ENCODE measurements around the gene ESRRG.
"Not testable (repeated sequence)": the region's sequence is repeated elsewhere in the genome, so short reads cannot be mapped to it uniquely, and the experiment has no call there.

ESRRG gene

GRCh38 chr1:216723274-216723780 lies at the start of gene ESRRG:
Gene ESRRG (minus strand): TSS chr1:216723429. CDS start chr1:216723299, 130 bp downstream.
- no peak for DNase-seq

- no peak for DNase-seq
Measured at GRCh38 chr1:216771922-216772321, 48.7 kb upstream of the ESRRG start.

- DNase-seq: no peak
Measured at GRCh38 chr1:216766633-216767327, 43.6 kb upstream of the ESRRG start.

GRCh38 chr1:216765346-216766300 lies 42.4 kb upstream of the ESRRG start:
- no peak for DNase-seq

- DNase-seq: no peak
Measured at GRCh38 chr1:216758161-216758560, 34.9 kb upstream of the ESRRG start.

GRCh38 chr1:216757110-216757509 lies 33.9 kb upstream of the ESRRG start:
- no peak for DNase-seq

GRCh38 chr1:216750961-216751360 lies 27.7 kb upstream of the ESRRG start:
- no peak for DNase-seq

- DNase-seq: no peak
Measured at GRCh38 chr1:216750031-216750627, 26.9 kb upstream of the ESRRG start.

GRCh38 chr1:216749232-216749631 lies 26.0 kb upstream of the ESRRG start:
- DNase-seq: no peak

GRCh38 chr1:216742625-216743024 lies 19.4 kb upstream of the ESRRG start:
- no peak for DNase-seq

GRCh38 chr1:216740331-216740730 lies 17.1 kb upstream of the ESRRG start:
- no peak for DNase-seq

GRCh38 chr1:216739793-216740192 lies 16.6 kb upstream of the ESRRG start:
- DNase-seq: no peak

GRCh38 chr1:216732121-216732520 lies 8.9 kb upstream of the ESRRG start:
- DNase-seq: no peak

- DNase-seq: no peak
Measured at GRCh38 chr1:216731562-216731961, 8.3 kb upstream of the ESRRG start.

GRCh38 chr1:216726435-216726834 lies 3.2 kb upstream of the ESRRG start:
- no peak for DNase-seq

GRCh38 chr1:216722821-216723220 lies 408 bp downstream of the ESRRG start:
- DNase-seq: no peak

- DNase-seq: no peak
Measured at GRCh38 chr1:216721863-216722262, 1.4 kb downstream of the ESRRG start.

- no peak for DNase-seq
Measured at GRCh38 chr1:216721062-216721461, 2.2 kb downstream of the ESRRG start.

- DNase-seq: no peak
Measured at GRCh38 chr1:216711712-216712111, 11.5 kb downstream of the ESRRG start.

GRCh38 chr1:216710598-216711333 lies 12.5 kb downstream of the ESRRG start:
- DNase-seq: no peak

- DNase-seq: no peak
Measured at GRCh38 chr1:216710055-216710454, 13.2 kb downstream of the ESRRG start.

GRCh38 chr1:216705676-216706075 lies 17.6 kb downstream of the ESRRG start:
- DNase-seq: no peak

GRCh38 chr1:216704065-216704464 lies 19.2 kb downstream of the ESRRG start:
- DNase-seq: not testable (repeated sequence)
